OCI-LY7 (cell line): ENCODE measurements around the gene MACROD2. TPM values are rescaled to one million over a fixed set of nuclear protein-coding genes. Genes with fewer than 3 reads are reported as not detected.
"Not testable (repeated sequence)": the region's sequence is repeated elsewhere in the genome, so short reads cannot be mapped to it uniquely, and the experiment has no call there.

Source experiments
- BruUV-seq: library from RNA; stranded (reverse); fragments of 400-500 nt; replicated peaks from 2 replicates; lab custom pipeline; 2021; lab: Mats Ljungman, UMichigan
- CTCF ChIA-PET: fragments of 300-600 bp; sonication (Branson Sonifier 250); formaldehyde crosslinking; loops from one replicate; lab custom pipeline; 2022; ENCODE audit warnings: antibody characterized with exemption; ENCODE audit not compliant: unreplicated experiment; lab: Charles Lee
- POLR2A ChIA-PET: fragments of 300-600 bp; sonication (Branson Sonifier 250); formaldehyde crosslinking; loops from one replicate; lab custom pipeline; 2022; ENCODE audit warnings: antibody characterized with exemption; lab: Charles Lee
- DNase-seq: peaks from one replicate; pipeline ENCODE4 v3.0.0-alpha.2; 2015; ENCODE audit warnings: low spot score
- H2AFZ ChIP-seq: fragments of 200-600 bp; sonication (generic), shearing (Covaris generic); 2 replicates; pipeline ENCODE4 v1.6.1; 2014; ENCODE audit warnings: mild to moderate bottlenecking, antibody characterized with exemption, low read length, moderate library complexity
- H3K27ac ChIP-seq: fragments of 200-600 bp; sonication (generic); 2 replicates; pipeline ENCODE4 v1.5.1; 2014; ENCODE audit warnings: mixed run types, low read depth, mild to moderate bottlenecking, moderate library complexity, low read length, inconsistent platforms; ENCODE audit not compliant: poor library complexity, severe bottlenecking
- H3K36me3 ChIP-seq: fragments of 200-600 bp; sonication (generic); 2 replicates; pipeline ENCODE4 v1.6.1; 2014; ENCODE audit warnings: mild to moderate bottlenecking, antibody characterized with exemption, low read length, moderate library complexity, mixed read lengths; ENCODE audit not compliant: insufficient read depth
- H3K4me1 ChIP-seq: fragments of 200-600 bp; sonication (generic); 2 replicates; pipeline ENCODE4 v1.5.1; 2014; ENCODE audit warnings: mild to moderate bottlenecking, low read length; ENCODE audit not compliant: insufficient read depth, poor library complexity, severe bottlenecking
- H3K4me2 ChIP-seq: fragments of 200-600 bp; sonication (generic); 2 replicates; pipeline ENCODE4 v1.6.1; 2014; ENCODE audit warnings: mild to moderate bottlenecking, low read length
- H3K4me3 ChIP-seq: fragments of 200-600 bp; sonication (generic); 2 replicates; pipeline ENCODE4 v1.5.1; 2014; ENCODE audit warnings: mild to moderate bottlenecking, low read depth, low read length; ENCODE audit not compliant: poor library complexity, severe bottlenecking
- H3K79me2 ChIP-seq: fragments of 200-600 bp; sonication (generic); 2 replicates; pipeline ENCODE4 v1.6.1; 2016; ENCODE audit warnings: low read depth, mild to moderate bottlenecking, low read length, moderate library complexity, mixed read lengths; ENCODE audit not compliant: insufficient read depth
- H3K9me2 ChIP-seq: fragments of 200-600 bp; sonication (generic); 2 replicates; pipeline ENCODE4 v1.6.1; 2016; ENCODE audit warnings: mild to moderate bottlenecking, low read length, mixed read lengths; ENCODE audit not compliant: insufficient read depth
- H3K9me3 ChIP-seq: fragments of 200-600 bp; sonication (generic); 2 replicates; pipeline ENCODE4 v1.6.1; 2014; ENCODE audit warnings: mild to moderate bottlenecking, mixed run types, low read length, mixed read lengths
- H4K20me1 ChIP-seq: fragments of 200-600 bp; sonication (generic); 2 replicates; pipeline ENCODE4 v1.6.1; 2014; ENCODE audit warnings: mild to moderate bottlenecking, antibody characterized with exemption, low read length, moderate library complexity, mixed read lengths; ENCODE audit not compliant: insufficient read depth
- CTCF ChIP-seq: fragments of 200-600 bp; sonication (generic); conservative IDR thresholded peaks from 2 replicates; pipeline ENCODE4 v1.5.1; 2014; ENCODE audit warnings: mild to moderate bottlenecking, antibody characterized with exemption, low read length, moderate library complexity, mixed read lengths
- EZH2phosphoT487 ChIP-seq: fragments of 200-600 bp; sonication (generic); IDR thresholded peaks from 2 replicates; pipeline ENCODE4 v1.6.1; 2018; ENCODE audit warnings: low read depth, borderline replicate concordance, mild to moderate bottlenecking, mixed run types, antibody characterized with exemption, low read length, moderate library complexity, mixed read lengths
- intact Hi-C: fragments of 100-400 bp; cut with micrococcal nuclease; formaldehyde crosslinking; loops from one replicate; pipeline ENCODE4 v1.10.0; 2022; ENCODE audit not compliant: unreplicated experiment
- total RNA-seq, 2 experiments: library from RNA; depleted of rRNA in 1 of 2; stranded (reverse); fragments of >200 nt in 1 of 2; shearing (Covaris generic) in 1 of 2; gene quantifications; 2 replicates each; pipeline ENCODE4 v1.2.3, GENCODE V29; 2014 to 2022

MACROD2 gene
- total RNA-seq, 2 experiments from 2014 or later = 0.09 to 4.5 TPM

- Histone ChIP-seq H3K4me2 (no peak overlapping the region), H3K9me3 (no peaks in the 10 kb centered on the region), H3K27ac (no peak overlapping the region), H3K9me2 (no peaks in the 10 kb centered on the region), H3K36me3 (no peaks in the 10 kb centered on the region), H3K4me3 (no peak overlapping the region), H3K4me1 (no peaks in the 10 kb centered on the region), H2AFZ (no peak overlapping the region), H4K20me1 (no peaks in the 10 kb centered on the region), H3K79me2 (no peaks in the 10 kb centered on the region)
- no TSS peak for BruUV-seq
- POLR2A ChIA-PET = interaction anchor here (0.5 kb wide), 1 partner anchor 1233 kb away, joined by 3 read pairs; no protein-coding TSS in a partner anchor
- TF ChIP-seq CTCF = 0 out of 2 replicates have a peak, but pooled peaks have one; percentile 34
- no peak for TF ChIP-seq EZH2phosphoT487
- no peak for DNase-seq
- CTCF ChIA-PET = no interaction called here
- intact Hi-C loops = no loop called here
Measured at GRCh38 chr20:14264869-14265268, 269.6 kb downstream of the MACROD2 start.

- H3K9me3 ChIP-seq = no peaks in the 10 kb centered on the region
- H3K27ac ChIP-seq = no peak overlapping the region
- no peaks in the 10 kb centered on the region for H3K36me3 ChIP-seq
- no peak overlapping the region for H2AFZ ChIP-seq
- no TSS peak for BruUV-seq
- no peak for DNase-seq
- no peak overlapping the region for H3K4me3 ChIP-seq
- CTCF ChIA-PET = no interaction called here
- no peak overlapping the region for H3K4me2 ChIP-seq
- no peaks in the 10 kb centered on the region for H3K4me1 ChIP-seq
- H3K79me2 ChIP-seq = no peaks in the 10 kb centered on the region
- H4K20me1 ChIP-seq = no peaks in the 10 kb centered on the region
- TF ChIP-seq EZH2phosphoT487 (no peak), CTCF (no peak)
- no peaks in the 10 kb centered on the region for H3K9me2 ChIP-seq
- POLR2A ChIA-PET = no interaction called here
- intact Hi-C loops = no loop called here
Measured at GRCh38 chr20:14266246-14266645, 270.9 kb downstream of the MACROD2 start.

- POLR2A ChIA-PET, H3K4me2 ChIP-seq, H4K20me1 ChIP-seq, H3K9me3 ChIP-seq, BruUV-seq, CTCF ChIA-PET, H3K79me2 ChIP-seq, H3K9me2 ChIP-seq, H3K4me3 ChIP-seq, H3K36me3 ChIP-seq, H3K4me1 ChIP-seq, H3K27ac ChIP-seq, H2AFZ ChIP-seq, DNase-seq, intact Hi-C loops: not testable (repeated sequence)
Measured at GRCh38 chr20:14270751-14271150, 275.4 kb downstream of the MACROD2 start.
